GM20000 (cell line): ENCODE results near the gene TTC9.

ENCODE experiments used
- DNase-seq: peaks from one replicate; pipeline ENCODE4 v3.0.0; 2012; ENCODE audit warnings: low spot score
- TF ChIP-seq, protein P1 (sequence below): IDR thresholded peaks from 2 replicates; pipeline ENCODE4 v1.5.1; 2012; ENCODE audit warnings: mild to moderate bottlenecking, control low read depth; ENCODE audit errors: extremely low read depth, missing control alignments

The TTC9 gene

DNA sequence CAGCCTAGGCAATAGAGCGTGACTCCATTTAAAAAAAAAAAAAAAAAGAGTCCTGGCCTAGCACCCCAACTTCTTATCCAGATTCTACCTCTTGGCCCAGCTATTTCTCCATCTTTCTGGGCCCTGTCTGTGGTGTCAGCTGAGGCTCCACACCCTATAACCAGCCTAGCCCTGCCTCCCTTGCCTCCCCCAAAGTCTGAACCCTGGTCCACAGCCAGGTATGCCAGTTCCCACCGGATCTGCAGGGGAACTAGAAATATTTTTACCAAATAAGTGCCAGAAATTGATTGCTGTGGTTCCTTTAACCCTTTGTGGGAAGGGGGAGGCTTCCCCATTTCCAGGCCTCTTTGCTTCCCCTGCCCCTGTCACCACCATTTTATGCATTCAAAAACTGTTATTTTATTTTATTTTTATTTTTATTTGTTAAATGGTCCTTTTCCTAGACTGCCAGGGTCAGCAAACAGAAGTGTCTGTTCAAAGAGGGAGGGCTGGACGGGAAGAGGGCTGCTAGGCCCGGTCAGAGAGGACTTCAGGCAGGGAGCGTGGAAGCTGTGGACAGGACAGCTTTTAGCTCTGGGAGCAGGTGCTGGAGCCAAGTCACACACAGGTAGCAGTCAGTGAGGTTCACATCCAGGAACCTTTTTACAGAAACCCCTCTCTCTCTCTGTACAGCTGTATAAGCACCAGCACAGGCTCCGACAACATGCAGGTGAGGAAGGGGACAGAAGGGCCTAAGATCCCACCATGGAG, 23.2 kb downstream of the TTC9 start:
- no peak for DNase-seq
- TF ChIP-seq, protein P1, sequence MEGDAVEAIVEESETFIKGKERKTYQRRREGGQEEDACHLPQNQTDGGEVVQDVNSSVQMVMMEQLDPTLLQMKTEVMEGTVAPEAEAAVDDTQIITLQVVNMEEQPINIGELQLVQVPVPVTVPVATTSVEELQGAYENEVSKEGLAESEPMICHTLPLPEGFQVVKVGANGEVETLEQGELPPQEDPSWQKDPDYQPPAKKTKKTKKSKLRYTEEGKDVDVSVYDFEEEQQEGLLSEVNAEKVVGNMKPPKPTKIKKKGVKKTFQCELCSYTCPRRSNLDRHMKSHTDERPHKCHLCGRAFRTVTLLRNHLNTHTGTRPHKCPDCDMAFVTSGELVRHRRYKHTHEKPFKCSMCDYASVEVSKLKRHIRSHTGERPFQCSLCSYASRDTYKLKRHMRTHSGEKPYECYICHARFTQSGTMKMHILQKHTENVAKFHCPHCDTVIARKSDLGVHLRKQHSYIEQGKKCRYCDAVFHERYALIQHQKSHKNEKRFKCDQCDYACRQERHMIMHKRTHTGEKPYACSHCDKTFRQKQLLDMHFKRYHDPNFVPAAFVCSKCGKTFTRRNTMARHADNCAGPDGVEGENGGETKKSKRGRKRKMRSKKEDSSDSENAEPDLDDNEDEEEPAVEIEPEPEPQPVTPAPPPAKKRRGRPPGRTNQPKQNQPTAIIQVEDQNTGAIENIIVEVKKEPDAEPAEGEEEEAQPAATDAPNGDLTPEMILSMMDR: no peak

DNA sequence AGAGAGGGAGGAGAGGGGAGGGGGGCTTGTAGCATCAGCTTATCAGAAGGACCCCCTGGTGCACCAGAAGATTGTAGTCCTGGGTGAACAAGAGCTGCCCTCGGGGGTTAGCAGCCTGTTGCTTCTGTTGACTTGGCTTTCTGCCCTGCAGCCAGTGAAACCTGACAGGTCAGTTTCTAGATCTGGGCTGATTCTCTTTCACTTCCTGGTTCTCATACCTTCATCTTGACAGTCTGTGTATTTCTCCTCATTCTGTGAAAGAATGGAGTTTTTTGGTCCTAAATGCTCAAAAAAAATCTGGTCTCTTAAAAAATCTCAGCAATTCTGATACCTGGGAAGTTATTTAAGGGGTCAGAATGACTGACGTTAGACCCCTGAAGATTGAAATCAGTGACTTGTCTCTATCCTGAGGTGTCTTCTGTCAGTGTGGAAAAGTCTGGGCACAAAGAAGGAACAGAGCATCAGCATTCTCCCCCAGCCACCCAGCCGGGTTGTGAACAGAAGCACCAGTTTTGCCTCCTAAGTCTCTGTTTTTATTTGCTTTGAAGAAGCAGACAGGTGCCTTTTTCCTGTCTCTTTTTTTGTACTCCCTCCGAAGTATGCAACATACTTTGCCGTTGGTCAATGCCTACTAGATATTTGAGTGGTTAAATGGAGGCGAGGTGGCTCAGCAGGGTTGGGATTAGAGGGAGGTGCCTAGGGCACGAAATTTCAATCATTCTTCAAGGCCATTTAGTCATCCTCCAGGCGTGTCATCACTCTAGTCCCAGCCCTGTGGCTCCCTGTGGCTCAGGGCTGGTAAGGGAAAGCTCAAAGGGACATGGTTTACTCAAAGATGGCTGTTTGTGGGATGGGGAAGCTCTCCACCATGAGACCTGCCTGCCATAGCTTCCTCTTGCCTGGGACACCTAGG, 24.0 kb downstream of the TTC9 start:
- TF ChIP-seq, protein P1: no peak
- peak; percentile 72 for DNase-seq

DNA sequence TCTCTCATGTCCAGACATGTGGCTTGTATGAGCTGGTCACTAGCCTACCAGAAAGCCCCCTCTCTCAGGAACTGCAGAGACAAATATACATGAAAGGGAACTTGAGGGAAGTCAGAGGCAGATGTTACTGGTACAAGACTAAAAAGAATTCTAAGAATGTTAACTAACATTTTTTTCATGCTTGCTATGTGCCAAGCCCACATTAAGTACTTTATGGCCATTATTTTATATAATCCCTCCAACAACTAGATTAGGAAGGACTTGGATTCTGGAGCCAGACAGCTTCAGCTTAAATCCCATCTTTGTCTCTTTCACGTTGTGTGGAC, 24.6 kb downstream of the TTC9 start:
- TF ChIP-seq, protein P1: no peak
- DNase-seq: no peak

DNA sequence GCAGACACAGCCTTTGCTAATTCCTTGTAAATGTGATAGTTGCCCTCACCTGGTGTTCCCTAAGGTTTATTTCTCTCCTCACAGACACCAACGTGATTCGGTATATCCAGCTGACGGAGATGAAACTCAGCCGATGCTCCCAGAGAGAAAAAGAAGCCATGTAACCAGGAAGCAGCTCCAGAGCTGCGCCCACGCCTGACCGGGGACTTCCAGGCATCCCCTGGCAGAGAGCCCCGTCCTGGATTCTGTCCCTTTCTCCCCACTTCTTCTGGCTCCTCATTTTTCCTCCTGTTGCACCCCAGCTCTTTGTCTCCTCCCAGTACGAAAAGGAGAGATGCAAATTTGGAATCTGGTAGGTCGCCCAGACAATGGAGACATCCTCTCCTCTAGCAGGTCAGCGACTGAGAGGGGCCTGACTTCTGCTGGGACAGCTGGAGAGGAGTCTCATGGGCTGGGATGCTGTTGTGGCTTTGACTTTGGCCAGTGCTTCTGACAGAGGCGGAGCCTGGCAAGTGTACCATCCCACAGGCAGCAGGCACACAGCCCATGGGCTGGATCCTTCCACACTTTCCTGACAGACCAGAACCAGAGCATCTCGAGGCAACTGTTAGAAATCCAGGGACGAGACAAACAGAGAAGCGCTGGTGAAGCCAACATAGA, 29.4 kb downstream of the TTC9 start:
- no peak for DNase-seq
- TF ChIP-seq, protein P1: no peak

DNA sequence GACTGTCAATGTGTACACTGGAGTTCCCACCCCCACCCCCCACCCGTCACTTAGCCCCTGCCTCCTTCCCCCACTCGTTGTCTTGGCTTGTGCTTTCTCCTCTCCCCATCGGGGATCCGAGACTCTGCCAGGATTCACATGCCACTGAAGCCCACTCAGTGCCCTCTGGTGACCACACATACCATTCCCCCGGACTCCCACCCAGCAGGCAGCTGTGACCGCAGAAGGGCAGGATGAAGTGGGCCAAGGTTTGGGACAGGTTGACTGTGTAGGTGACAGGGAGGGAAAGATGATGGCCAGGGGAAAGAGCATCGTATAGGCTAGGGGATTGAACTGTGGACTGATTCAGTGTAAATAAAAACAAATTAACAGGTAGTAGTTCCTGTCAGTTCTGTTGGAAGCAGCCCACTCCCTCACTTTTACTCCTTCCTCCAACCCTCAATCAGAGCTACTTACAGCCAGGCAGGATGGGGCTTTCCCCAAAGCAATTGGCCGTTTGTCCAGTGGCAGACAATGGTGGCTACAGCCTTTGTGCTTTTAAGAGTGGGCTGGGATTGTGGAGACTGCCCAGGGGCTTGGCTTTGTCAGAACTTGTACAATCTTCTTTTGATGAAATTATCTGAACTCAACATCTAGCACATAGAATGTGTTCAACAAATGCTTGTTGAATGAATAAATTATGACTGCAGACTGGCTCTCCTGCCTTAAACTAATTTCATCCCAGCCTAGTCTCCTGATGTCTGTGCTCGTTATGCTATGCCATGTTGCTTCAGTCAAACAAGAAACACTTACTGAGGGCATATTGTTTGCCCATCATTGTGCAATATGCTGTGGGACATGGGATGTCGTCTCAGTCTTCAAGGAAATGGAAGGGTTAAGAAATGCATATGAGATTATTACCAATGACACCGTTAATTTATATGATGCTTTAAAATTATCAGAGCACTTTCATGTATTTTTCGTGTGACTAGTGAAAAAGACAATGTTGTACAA, 30.2 kb downstream of the TTC9 start:
- DNase-seq: no peak
- TF ChIP-seq, protein P1: no peak

DNA sequence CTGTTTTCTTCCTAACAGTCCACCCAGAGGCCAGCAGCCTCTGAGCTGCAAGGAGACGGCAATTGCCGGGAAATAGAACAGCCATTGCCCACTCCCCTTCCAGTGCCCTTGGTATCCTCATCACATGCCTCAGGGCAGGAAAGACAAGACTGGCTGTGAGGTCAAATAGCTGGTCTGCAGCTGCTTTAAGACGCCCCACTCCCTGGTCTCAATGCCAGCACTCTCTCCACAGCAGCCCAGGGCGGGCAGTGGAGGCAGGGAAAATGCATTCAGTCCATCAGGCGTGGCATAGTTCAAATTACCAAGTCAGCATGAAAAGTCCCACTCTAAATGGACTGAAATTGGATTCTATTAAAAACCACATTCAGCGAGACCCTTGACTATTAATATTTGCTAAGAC, 35.6 kb downstream of the TTC9 start:
- no peak for DNase-seq
- TF ChIP-seq, protein P1: no peak
